ENCODE results near the gene TMEM179.

DNA sequence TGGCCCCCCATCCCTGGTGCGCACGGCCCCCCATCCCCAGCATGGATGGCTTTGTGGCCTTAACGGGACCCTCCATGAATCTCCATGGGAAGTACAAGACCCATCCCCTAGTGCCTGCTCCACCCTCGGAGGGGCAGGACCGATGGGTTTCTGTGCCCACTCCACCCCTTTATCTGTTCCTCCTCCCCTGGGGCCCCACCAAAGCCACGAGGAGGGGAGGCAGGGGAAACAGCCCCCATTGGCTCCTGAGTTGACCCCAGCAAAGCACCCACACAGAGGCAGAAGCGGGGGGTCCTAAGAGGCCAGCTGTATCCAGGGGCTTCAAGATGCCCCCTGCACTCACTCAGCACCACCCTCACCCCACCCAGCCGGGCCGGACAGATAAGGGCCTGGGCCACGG, 36.1 kb upstream of the TMEM179 start:
- TF ChIP-seq POLR2AphosphoS5 (IDR thresholded peaks at IDR 0.05; ENCODE audit: low read depth, low read length) (no peak), TAF1 (IDR thresholded peaks at IDR 0.05; ENCODE audit: borderline replicate concordance, insufficient read depth, low read length) (no peak), FOXP2 (optimal IDR thresholded peaks at IDR 0.05; ENCODE audit: borderline replicate concordance, extremely low read depth, extremely low read length, insufficient read depth) (no peak)
- TF ChIP-seq, protein P1, sequence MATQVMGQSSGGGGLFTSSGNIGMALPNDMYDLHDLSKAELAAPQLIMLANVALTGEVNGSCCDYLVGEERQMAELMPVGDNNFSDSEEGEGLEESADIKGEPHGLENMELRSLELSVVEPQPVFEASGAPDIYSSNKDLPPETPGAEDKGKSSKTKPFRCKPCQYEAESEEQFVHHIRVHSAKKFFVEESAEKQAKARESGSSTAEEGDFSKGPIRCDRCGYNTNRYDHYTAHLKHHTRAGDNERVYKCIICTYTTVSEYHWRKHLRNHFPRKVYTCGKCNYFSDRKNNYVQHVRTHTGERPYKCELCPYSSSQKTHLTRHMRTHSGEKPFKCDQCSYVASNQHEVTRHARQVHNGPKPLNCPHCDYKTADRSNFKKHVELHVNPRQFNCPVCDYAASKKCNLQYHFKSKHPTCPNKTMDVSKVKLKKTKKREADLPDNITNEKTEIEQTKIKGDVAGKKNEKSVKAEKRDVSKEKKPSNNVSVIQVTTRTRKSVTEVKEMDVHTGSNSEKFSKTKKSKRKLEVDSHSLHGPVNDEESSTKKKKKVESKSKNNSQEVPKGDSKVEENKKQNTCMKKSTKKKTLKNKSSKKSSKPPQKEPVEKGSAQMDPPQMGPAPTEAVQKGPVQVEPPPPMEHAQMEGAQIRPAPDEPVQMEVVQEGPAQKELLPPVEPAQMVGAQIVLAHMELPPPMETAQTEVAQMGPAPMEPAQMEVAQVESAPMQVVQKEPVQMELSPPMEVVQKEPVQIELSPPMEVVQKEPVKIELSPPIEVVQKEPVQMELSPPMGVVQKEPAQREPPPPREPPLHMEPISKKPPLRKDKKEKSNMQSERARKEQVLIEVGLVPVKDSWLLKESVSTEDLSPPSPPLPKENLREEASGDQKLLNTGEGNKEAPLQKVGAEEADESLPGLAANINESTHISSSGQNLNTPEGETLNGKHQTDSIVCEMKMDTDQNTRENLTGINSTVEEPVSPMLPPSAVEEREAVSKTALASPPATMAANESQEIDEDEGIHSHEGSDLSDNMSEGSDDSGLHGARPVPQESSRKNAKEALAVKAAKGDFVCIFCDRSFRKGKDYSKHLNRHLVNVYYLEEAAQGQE (IDR thresholded peaks at IDR 0.05; ENCODE audit: insufficient read depth in 1 of 2, low read depth in 2 of 2, low read length in 2 of 2) = no peak
